NT2/D1 (cell line): Measurements from ENCODE around the gene KLK14.

Source experiments
- YY1 ChIP-seq: IDR thresholded peaks from 2 replicates; pipeline ENCODE4 v1.6.1; 2011; ENCODE audit not compliant: insufficient read length, insufficient read depth
- ZNF274 ChIP-seq: IDR thresholded peaks from 2 replicates; pipeline ENCODE4 v1.6.1; 2011; ENCODE audit warnings: mild to moderate bottlenecking, low read depth, low read length

GRCh38 chr19:51076631-51077213, 6.0 kb downstream of the KLK14 start:
- TF ChIP-seq ZNF274 (no peak), YY1 (no peak)
